ENCODE measurements around the gene PRRC2C. TPM values are rescaled to one million over a fixed set of nuclear protein-coding genes. Genes with fewer than 3 reads are reported as not detected.

PRRC2C gene
- total RNA-seq, 1 experiment from 2014 or later = 267 TPM

GRCh38 chr1:171515299-171515698 is 30.0 kb downstream of the PRRC2C start:
- Histone ChIP-seq H2AFZ (ENCODE audit: low read length) (no peak overlapping the region), H3K4ac (ENCODE audit: low read depth, low read length) (no peak overlapping the region), H3K4me2 (ENCODE audit: insufficient read depth, insufficient read length, low read length) (no peak overlapping the region), H3K23me2 (ENCODE audit: insufficient read length, low read depth, low read length, poor library complexity, severe bottlenecking) (no peaks in the 10 kb centered on the region), H3K4me1 (ENCODE audit: insufficient read depth, low read length) (no peaks in the 10 kb centered on the region), H2AK5ac (ENCODE audit: insufficient read length, low read length) (no peak overlapping the region), H2BK5ac (ENCODE audit: insufficient read length, low read length) (no peak overlapping the region), H3K79me2 (ENCODE audit: insufficient read depth, low read length) (peaks cover 15% of the 10 kb centered on the region; the same call in 1 of the 2 replicates), H3K9ac (ENCODE audit: extremely low read depth, insufficient read length, low read length) (no peak overlapping the region), H3K14ac (ENCODE audit: insufficient read depth, low read length) (no peak overlapping the region), H2BK120ac (ENCODE audit: low read depth, low read length, poor library complexity, severe bottlenecking) (no peak overlapping the region), H3T11ph (ENCODE audit: low read length) (no peak overlapping the region), H3K79me1 (ENCODE audit: insufficient read depth, low read depth, low read length, poor library complexity, severe bottlenecking) (no peaks in the 10 kb centered on the region), H2BK20ac (ENCODE audit: low read depth, low read length, poor library complexity, severe bottlenecking) (no peak overlapping the region), H4K8ac (replicated peaks; ENCODE audit: insufficient read length, low read depth, low read length) (no peak overlapping the region), H4K5ac (ENCODE audit: insufficient read length, low read depth, low read length) (no peak overlapping the region), H4K91ac (ENCODE audit: insufficient read length, low read depth, low read length) (no peak overlapping the region), H3K27ac (ENCODE audit: insufficient read length, low read depth, low read length) (no peak overlapping the region), H2BK15ac (ENCODE audit: low read depth, low read length) (no peak overlapping the region), H3K9me3 (ENCODE audit: control insufficient read depth, low read depth, low read length) (no peaks in the 10 kb centered on the region), H3K27me3 (ENCODE audit: insufficient read depth, low read length) (no peaks in the 10 kb centered on the region), H4K20me1 (ENCODE audit: control insufficient read depth, insufficient read depth, insufficient read length) (no peaks in the 10 kb centered on the region), H3K56ac (ENCODE audit: insufficient read length, low read depth, low read length) (no peak overlapping the region), H2BK12ac (ENCODE audit: insufficient read length, low read depth, low read length) (no peak overlapping the region), H3K18ac (ENCODE audit: insufficient read length, low read depth, low read length) (no peak overlapping the region), H3K23ac (ENCODE audit: insufficient read length, low read depth, low read length) (no peak overlapping the region)
- H3K27me3 Mint-ChIP-seq (ENCODE audit: low read depth) = no peaks in the 10 kb centered on the region
- H3K27ac Mint-ChIP-seq = 0 out of 7 replicates have a peak overlapping the region, but pooled peaks of 1 of the 3 experiments have one; percentile 3
- no peak for TF ChIP-seq CTCF (conservative IDR thresholded peaks at IDR 0.05)
- H3K36me3 Mint-ChIP-seq (ENCODE audit: insufficient read depth in 1 of 3, low read depth in 3 of 3) = peaks cover 26 to 69% (median 62%) of the 10 kb centered on the region in 3 experiments; a peak in 6 of 7 replicates
- no peak for DNase-seq
- H3K4me3 Mint-ChIP-seq = no peak overlapping the region
- no CpG with 5 or more reads among the region's 1 CpG for WGBS (ENCODE audit: extremely low coverage, insufficient read length, low lambda C conversion rate)
- peaks cover 2 to 7% of the 10 kb centered on the region in 2 experiments; a peak in 3 of 4 replicates for H3K4me1 Mint-ChIP-seq
- H3K9me3 Mint-ChIP-seq = no peaks in the 10 kb centered on the region
